ENCODE results near the gene TMEM60. TPM values are rescaled to one million over a fixed set of nuclear protein-coding genes. Genes with fewer than 3 reads are reported as not detected.

The TMEM60 gene
- 24.1 to 28.8 TPM (median 27.3 TPM) in 5 replicates for total RNA-seq (2022; extraction: Qiagen RNA extraction)

GRCh38 chr7:77798394-77799077 is at the start of gene TMEM60, which contains the start of gene PHTF2:
Gene TMEM60, minus strand, starts transcription at chr7:77798434. Its CDS starts 4,061 bp downstream, at chr7:77794373.
Gene PHTF2, plus strand, starts transcription at chr7:77798773.

Other genes starting within 250 kb of the TMEM60 start
- 7.4 to 11.3 TPM (median 8.2 TPM) in 5 replicates for gene RSBN1L, start 102.0 kb downstream of the TMEM60 start, total RNA-seq (2022; extraction: Qiagen RNA extraction)
- gene PHTF2, start 339 bp upstream of the TMEM60 start, total RNA-seq (2022; extraction: Qiagen RNA extraction) = 11.7 to 20.9 TPM (median 15.1 TPM) in 5 replicates

All from A549 treated with Hydrocortisone at 1 μM for 4 hours (cell line).